SK-N-SH (cell line): Measurements from ENCODE around the gene BRAT1.

ENCODE experiments used
- EP300 ChIP-seq, 2 experiments: IDR thresholded peaks; 2 replicates each; pipeline versions ENCODE4 v1.4.0 to v1.6.1; 2012; ENCODE audit warnings: borderline replicate concordance in 1 of 2, low read depth in 1 of 2, low read length in 1 of 2
- RAD21 ChIP-seq: IDR thresholded peaks from 2 replicates; pipeline ENCODE4 v1.6.1; 2012; ENCODE audit warnings: mild to moderate bottlenecking, low read length
- RXRA ChIP-seq: IDR thresholded peaks from 2 replicates; pipeline ENCODE4 v1.4.0; 2012; ENCODE audit warnings: low read depth, mild to moderate bottlenecking, borderline replicate concordance
- SMC3 ChIP-seq: IDR thresholded peaks from 2 replicates; pipeline ENCODE4 v1.6.1; 2012; ENCODE audit warnings: low read depth, low read length, improper control_type of control experiment
- TF ChIP-seq, protein P1 (sequence below): IDR thresholded peaks from 2 replicates; pipeline ENCODE4 v1.6.1; 2012; ENCODE audit warnings: mild to moderate bottlenecking, low read depth, low read length, moderate library complexity
- TF ChIP-seq, protein P2 (sequence below): fragments of 200-600 bp; sonication (generic); IDR thresholded peaks from 2 replicates; pipeline ENCODE4 v1.6.1; 2017; ENCODE audit warnings: antibody characterized with exemption, mild to moderate bottlenecking, moderate library complexity

DNA sequence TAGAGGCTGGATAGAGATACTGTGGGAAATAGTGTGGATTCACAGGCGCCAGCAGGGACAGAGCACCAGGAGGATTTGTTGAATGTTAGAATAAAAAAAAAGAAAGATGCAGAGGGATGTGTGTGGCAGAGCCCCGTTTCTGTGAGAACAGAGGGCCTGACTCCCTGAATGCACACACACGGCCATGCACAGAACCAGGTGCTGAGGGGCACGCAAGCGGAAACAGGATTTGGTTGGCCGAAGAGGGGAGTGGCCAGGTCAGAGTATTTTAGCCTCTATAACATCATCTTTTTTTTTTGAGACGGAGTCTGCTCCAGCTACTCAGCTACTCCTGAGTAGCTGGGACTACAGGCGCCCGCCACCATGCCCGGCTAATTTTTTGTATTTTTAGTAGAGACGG is 25.3 kb upstream of the BRAT1 start:
- TF ChIP-seq, protein P1, sequence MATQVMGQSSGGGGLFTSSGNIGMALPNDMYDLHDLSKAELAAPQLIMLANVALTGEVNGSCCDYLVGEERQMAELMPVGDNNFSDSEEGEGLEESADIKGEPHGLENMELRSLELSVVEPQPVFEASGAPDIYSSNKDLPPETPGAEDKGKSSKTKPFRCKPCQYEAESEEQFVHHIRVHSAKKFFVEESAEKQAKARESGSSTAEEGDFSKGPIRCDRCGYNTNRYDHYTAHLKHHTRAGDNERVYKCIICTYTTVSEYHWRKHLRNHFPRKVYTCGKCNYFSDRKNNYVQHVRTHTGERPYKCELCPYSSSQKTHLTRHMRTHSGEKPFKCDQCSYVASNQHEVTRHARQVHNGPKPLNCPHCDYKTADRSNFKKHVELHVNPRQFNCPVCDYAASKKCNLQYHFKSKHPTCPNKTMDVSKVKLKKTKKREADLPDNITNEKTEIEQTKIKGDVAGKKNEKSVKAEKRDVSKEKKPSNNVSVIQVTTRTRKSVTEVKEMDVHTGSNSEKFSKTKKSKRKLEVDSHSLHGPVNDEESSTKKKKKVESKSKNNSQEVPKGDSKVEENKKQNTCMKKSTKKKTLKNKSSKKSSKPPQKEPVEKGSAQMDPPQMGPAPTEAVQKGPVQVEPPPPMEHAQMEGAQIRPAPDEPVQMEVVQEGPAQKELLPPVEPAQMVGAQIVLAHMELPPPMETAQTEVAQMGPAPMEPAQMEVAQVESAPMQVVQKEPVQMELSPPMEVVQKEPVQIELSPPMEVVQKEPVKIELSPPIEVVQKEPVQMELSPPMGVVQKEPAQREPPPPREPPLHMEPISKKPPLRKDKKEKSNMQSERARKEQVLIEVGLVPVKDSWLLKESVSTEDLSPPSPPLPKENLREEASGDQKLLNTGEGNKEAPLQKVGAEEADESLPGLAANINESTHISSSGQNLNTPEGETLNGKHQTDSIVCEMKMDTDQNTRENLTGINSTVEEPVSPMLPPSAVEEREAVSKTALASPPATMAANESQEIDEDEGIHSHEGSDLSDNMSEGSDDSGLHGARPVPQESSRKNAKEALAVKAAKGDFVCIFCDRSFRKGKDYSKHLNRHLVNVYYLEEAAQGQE = no peak
- TF ChIP-seq, protein P2, sequence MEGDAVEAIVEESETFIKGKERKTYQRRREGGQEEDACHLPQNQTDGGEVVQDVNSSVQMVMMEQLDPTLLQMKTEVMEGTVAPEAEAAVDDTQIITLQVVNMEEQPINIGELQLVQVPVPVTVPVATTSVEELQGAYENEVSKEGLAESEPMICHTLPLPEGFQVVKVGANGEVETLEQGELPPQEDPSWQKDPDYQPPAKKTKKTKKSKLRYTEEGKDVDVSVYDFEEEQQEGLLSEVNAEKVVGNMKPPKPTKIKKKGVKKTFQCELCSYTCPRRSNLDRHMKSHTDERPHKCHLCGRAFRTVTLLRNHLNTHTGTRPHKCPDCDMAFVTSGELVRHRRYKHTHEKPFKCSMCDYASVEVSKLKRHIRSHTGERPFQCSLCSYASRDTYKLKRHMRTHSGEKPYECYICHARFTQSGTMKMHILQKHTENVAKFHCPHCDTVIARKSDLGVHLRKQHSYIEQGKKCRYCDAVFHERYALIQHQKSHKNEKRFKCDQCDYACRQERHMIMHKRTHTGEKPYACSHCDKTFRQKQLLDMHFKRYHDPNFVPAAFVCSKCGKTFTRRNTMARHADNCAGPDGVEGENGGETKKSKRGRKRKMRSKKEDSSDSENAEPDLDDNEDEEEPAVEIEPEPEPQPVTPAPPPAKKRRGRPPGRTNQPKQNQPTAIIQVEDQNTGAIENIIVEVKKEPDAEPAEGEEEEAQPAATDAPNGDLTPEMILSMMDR = no peak
- TF ChIP-seq EP300 (IDR thresholded peaks at IDR 0.05; ENCODE audit: borderline replicate concordance in 1 of 2, low read depth in 1 of 2, low read length in 1 of 2) = no peak
- TF ChIP-seq RAD21 = no peak
- no peak for TF ChIP-seq SMC3
- TF ChIP-seq RXRA = no peak
